HepG2 (cell line): ENCODE data around the gene TSPAN13. TPM values are rescaled to one million over a fixed set of nuclear protein-coding genes. Genes with fewer than 3 reads are reported as not detected.

Experiments used
- ATAC-seq: fragments of 200-7000 bp; cut with Tn5 transposase; 3 replicates; pipeline ENCODE4 v1.9.1; 2020; ENCODE audit warnings: mild to moderate bottlenecking, moderate library complexity
- BruUV-seq: library from RNA; stranded (reverse); fragments of 400-500 nt; replicated peaks from 2 replicates; lab custom pipeline; 2021; lab: Mats Ljungman, UMichigan
- CTCF ChIA-PET: fragments of 300-600 bp; formaldehyde crosslinking; extraction: SDS; loops from one replicate; lab custom pipeline; 2021; ENCODE audit warnings: low total read pairs, inconsistent platforms, low intra/inter-chr PET ratio; lab: Yijun Ruan, JAX
- POLR2A ChIA-PET: fragments of 350-600 bp; sonication (Branson Sonifier 250); formaldehyde crosslinking; loops from one replicate; lab custom pipeline; 2020; ENCODE audit warnings: antibody characterized with exemption, inconsistent platforms; lab: Yijun Ruan, JAX
- DNase-seq: peaks from one replicate; pipeline ENCODE4 v3.0.0-alpha.2; 2015; ENCODE audit warnings: low spot score
- FAIRE-seq: peaks from 3 replicates; lab custom pipeline; 2011; peaks lifted over from hg19 to GRCh38; lab: Jason Lieb, UNC
- H2AFZ ChIP-seq: one replicate; pipeline ENCODE4 v1.6.1; 2011; ENCODE audit warnings: low read length, inconsistent platforms
- H3K27ac ChIP-seq: fragments of 300-600 bp; 3 replicates; pipeline ENCODE4 v1.8.0; 2011; ENCODE audit warnings: mixed run types, mild to moderate bottlenecking, mixed read lengths, low read length, inconsistent platforms; ENCODE audit not compliant: insufficient read depth; ENCODE audit errors: extremely low read length
- H3K27me3 ChIP-seq, 2 experiments: fragments of 200-600 bp in 1 of 2; 2 replicates in 1 of 2; 3 replicates in 1 of 2; pipeline versions ENCODE4 v1.6.0 to v1.8.0; 2011; ENCODE audit warnings: low read length in 2 of 2, mild to moderate bottlenecking in 2 of 2, moderate library complexity in 2 of 2, inconsistent platforms in 1 of 2; ENCODE audit not compliant: insufficient read depth in 2 of 2, control insufficient read depth in 1 of 2
- H3K36me3 ChIP-seq, 2 experiments: fragments of 200-600 bp in 1 of 2; replicated peaks in 1 of 2; 2 replicates in 1 of 2; 3 replicates in 1 of 2; pipeline versions ENCODE4 v1.5.1 to v1.8.0; 2011; ENCODE audit warnings: low read length in 2 of 2, inconsistent platforms in 1 of 2; ENCODE audit not compliant: insufficient read depth in 2 of 2, control insufficient read depth in 1 of 2
- H3K4me1 ChIP-seq: 2 replicates; pipeline ENCODE4 v1.5.1; 2012; ENCODE audit warnings: low read length, inconsistent platforms; ENCODE audit not compliant: insufficient read depth
- H3K4me2 ChIP-seq: 2 replicates; pipeline ENCODE4 v1.6.0; 2011; ENCODE audit warnings: low read depth, low read length, inconsistent platforms
- H3K4me3 ChIP-seq, 3 experiments: fragments of 200-600 bp in 1 of 3; sonication (generic), shearing (Covaris generic) in 1 of 3; replicated peaks in 1 of 3; 2 replicates each; pipeline ENCODE4 v1.5.1; 2011 to 2016; ENCODE audit warnings: low read length in 3 of 3, inconsistent platforms in 2 of 3, low read depth in 2 of 3, mild to moderate bottlenecking in 2 of 3, control low read depth in 1 of 3, mixed read lengths in 1 of 3; ENCODE audit not compliant: insufficient read depth in 1 of 3
- H3K79me2 ChIP-seq: one replicate; pipeline ENCODE4 v1.6.1; 2011; ENCODE audit warnings: low read length, inconsistent platforms; ENCODE audit not compliant: insufficient read depth
- H3K9ac ChIP-seq: 2 replicates; pipeline ENCODE4 v1.6.0; 2011; ENCODE audit warnings: mild to moderate bottlenecking, low read depth, low read length, inconsistent platforms; ENCODE audit not compliant: insufficient read depth
- H3K9me3 ChIP-seq: 2 replicates; pipeline ENCODE4 v1.5.1; 2012; ENCODE audit warnings: mild to moderate bottlenecking, low read length
- H4K20me1 ChIP-seq: 2 replicates; pipeline ENCODE4 v1.6.0; 2011; ENCODE audit warnings: inconsistent platforms, mild to moderate bottlenecking, low read length, moderate library complexity; ENCODE audit not compliant: insufficient read depth
- FOXM1 ChIP-seq: sonication (generic); formaldehyde crosslinking; IDR thresholded peaks from 2 replicates; pipeline ENCODE4 v1.5.0; 2020; ENCODE audit warnings: missing genetic modification reagents
- REXO4 ChIP-seq: sonication (generic); formaldehyde crosslinking; IDR thresholded peaks from 2 replicates; pipeline ENCODE4 v1.8.0; 2022; ENCODE audit warnings: missing genetic modification reagents, mild to moderate bottlenecking, borderline replicate concordance
- RORA ChIP-seq: sonication (generic); formaldehyde crosslinking; IDR thresholded peaks from 2 replicates; pipeline ENCODE4 v1.5.0; 2020; ENCODE audit warnings: mild to moderate bottlenecking, missing genetic modification reagents, moderate library complexity
- SIX1 ChIP-seq: sonication (generic); formaldehyde crosslinking; IDR thresholded peaks from 2 replicates; pipeline ENCODE4 v1.4.0; 2020; ENCODE audit warnings: missing genetic modification reagents, borderline replicate concordance
- YEATS2 ChIP-seq: sonication (generic); formaldehyde crosslinking; IDR thresholded peaks from 2 replicates; pipeline ENCODE4 v1.4.0; 2020; ENCODE audit warnings: missing genetic modification reagents, borderline replicate concordance
- ZNF280B ChIP-seq: sonication (generic); formaldehyde crosslinking; IDR thresholded peaks from 2 replicates; pipeline ENCODE4 v1.5.0; 2020; ENCODE audit warnings: missing genetic modification reagents, mild to moderate bottlenecking, borderline replicate concordance
- ZNF652 ChIP-seq: IDR thresholded peaks from 2 replicates; pipeline ENCODE4 v1.6.1; 2016; ENCODE audit warnings: low read depth, borderline replicate concordance
- ZNF777 ChIP-seq: sonication (generic); formaldehyde crosslinking; IDR thresholded peaks from 2 replicates; pipeline ENCODE4 v1.4.0; 2020; ENCODE audit warnings: missing genetic modification reagents
- ZNF790 ChIP-seq: sonication (generic); formaldehyde crosslinking; IDR thresholded peaks from 2 replicates; pipeline ENCODE4 v1.8.0; 2022; ENCODE audit warnings: missing genetic modification reagents, mild to moderate bottlenecking, borderline replicate concordance
- in situ Hi-C: cut with HindIII; loops from 2 replicates; pipeline ENCODE4 v1.10.0; 2017; ENCODE audit warnings: low pct_unique_long_range_greater_than_20kb; ENCODE audit not compliant: extremely low pct_ligation_motif_present
- intact Hi-C: fragments of 100-400 bp; cut with micrococcal nuclease; formaldehyde crosslinking; loops from one replicate; pipeline ENCODE4 v1.10.0; 2022; ENCODE audit not compliant: unreplicated experiment
- polyA plus RNA-seq, 8 experiments: library from polyadenylated mRNA; depleted of rRNA in 3 of 8; stranded (reverse) in 7 of 8; unstranded in 1 of 8; fragments of >200 nt; fragmentation: Illumina TruSeq in 4 of 8; extraction: Trizol in 4 of 8; gene quantifications; 2 replicates each; pipeline versions ENCODE4 v1.2.1 to v1.2.3, GENCODE V29; 2011 to 2016; ENCODE audit warnings: low read depth in 4 of 8, missing spikeins in 1 of 8, mixed read lengths in 1 of 8; ENCODE audit not compliant: insufficient read depth in 1 of 8
- total RNA-seq, 5 experiments: library from RNA; depleted of rRNA; stranded (reverse); fragments of >200 nt; fragmentation: Illumina TruSeq; extraction: Trizol; gene quantifications; 2 replicates each; pipeline ENCODE4 v1.2.3, GENCODE V29; 2016; ENCODE audit warnings: low read depth in 1 of 5
- TF ChIP-seq, protein P1 (sequence below): sonication (generic); formaldehyde crosslinking; IDR thresholded peaks from 2 replicates; pipeline ENCODE4 v1.4.0; 2020; ENCODE audit warnings: missing genetic modification reagents
- TF ChIP-seq, protein P2 (sequence below): IDR thresholded peaks from 2 replicates; pipeline ENCODE4 v1.6.1; 2016

Gene TSPAN13
- total and polyA plus RNA-seq, 2 of the 13 experiments (the other 11 are each of a cell fraction or from before 2014, with no cell fraction given) = 5.8 to 6.2 TPM

DNA sequence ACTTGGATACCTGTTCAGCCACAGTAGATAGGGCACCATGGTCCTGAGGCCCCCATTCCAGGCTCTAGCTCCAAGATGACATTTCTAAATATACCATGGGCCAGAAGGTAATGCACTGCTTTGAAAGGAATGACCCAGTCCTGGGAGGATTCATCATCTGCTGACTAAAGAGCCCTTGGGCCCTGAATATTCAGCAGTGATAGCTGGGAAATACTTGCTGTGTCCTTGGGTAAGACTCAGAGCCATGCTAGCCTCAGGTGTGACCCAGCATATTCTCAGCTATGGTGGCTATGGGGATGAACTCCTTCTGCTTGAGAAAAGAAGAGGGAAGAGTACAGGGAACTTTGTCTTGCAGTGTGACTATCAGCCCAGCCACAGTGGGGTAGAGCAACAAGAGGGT lies 72.5 kb downstream of the TSPAN13 start:
- Histone ChIP-seq H4K20me1 (no peaks in the 10 kb centered on the region), H3K4me2 (no peak overlapping the region), H2AFZ (no peak overlapping the region), H3K4me3 (no peak overlapping the region), H3K9ac (no peak overlapping the region), H3K4me1 (peaks cover 7% of the 10 kb centered on the region; the same call in 1 of the 2 replicates)
- ChIA-PET POLR2A (no interaction called here), CTCF (no interaction called here)
- TF ChIP-seq YEATS2 (no peak), RORA (no peak), ZNF790 (CRISPR knock-in tag) (no peak), ZNF280B (CRISPR knock-in tag) (no peak), ZNF652 (no peak), FOXM1 (CRISPR knock-in tag) (no peak), SIX1 (CRISPR knock-in tag) (no peak), ZNF777 (CRISPR knock-in tag) (no peak), REXO4 (CRISPR knock-in tag) (no peak)
- TF ChIP-seq, protein P1, sequence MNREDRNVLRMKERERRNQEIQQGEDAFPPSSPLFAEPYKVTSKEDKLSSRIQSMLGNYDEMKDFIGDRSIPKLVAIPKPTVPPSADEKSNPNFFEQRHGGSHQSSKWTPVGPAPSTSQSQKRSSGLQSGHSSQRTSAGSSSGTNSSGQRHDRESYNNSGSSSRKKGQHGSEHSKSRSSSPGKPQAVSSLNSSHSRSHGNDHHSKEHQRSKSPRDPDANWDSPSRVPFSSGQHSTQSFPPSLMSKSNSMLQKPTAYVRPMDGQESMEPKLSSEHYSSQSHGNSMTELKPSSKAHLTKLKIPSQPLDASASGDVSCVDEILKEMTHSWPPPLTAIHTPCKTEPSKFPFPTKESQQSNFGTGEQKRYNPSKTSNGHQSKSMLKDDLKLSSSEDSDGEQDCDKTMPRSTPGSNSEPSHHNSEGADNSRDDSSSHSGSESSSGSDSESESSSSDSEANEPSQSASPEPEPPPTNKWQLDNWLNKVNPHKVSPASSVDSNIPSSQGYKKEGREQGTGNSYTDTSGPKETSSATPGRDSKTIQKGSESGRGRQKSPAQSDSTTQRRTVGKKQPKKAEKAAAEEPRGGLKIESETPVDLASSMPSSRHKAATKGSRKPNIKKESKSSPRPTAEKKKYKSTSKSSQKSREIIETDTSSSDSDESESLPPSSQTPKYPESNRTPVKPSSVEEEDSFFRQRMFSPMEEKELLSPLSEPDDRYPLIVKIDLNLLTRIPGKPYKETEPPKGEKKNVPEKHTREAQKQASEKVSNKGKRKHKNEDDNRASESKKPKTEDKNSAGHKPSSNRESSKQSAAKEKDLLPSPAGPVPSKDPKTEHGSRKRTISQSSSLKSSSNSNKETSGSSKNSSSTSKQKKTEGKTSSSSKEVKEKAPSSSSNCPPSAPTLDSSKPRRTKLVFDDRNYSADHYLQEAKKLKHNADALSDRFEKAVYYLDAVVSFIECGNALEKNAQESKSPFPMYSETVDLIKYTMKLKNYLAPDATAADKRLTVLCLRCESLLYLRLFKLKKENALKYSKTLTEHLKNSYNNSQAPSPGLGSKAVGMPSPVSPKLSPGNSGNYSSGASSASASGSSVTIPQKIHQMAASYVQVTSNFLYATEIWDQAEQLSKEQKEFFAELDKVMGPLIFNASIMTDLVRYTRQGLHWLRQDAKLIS (CRISPR knock-in tag) = no peak
- TF ChIP-seq, protein P2, sequence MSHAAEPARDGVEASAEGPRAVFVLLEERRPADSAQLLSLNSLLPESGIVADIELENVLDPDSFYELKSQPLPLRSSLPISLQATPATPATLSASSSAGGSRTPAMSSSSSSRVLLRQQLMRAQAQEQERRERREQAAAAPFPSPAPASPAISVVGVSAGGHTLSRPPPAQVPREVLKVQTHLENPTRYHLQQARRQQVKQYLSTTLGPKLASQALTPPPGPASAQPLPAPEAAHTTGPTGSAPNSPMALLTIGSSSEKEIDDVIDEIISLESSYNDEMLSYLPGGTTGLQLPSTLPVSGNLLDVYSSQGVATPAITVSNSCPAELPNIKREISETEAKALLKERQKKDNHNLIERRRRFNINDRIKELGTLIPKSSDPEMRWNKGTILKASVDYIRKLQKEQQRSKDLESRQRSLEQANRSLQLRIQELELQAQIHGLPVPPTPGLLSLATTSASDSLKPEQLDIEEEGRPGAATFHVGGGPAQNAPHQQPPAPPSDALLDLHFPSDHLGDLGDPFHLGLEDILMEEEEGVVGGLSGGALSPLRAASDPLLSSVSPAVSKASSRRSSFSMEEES = no peak
- TF ChIP-seq, all 625 proteins: peak for 0
- no peak for DNase-seq
- Histone ChIP-seq H3K79me2 (no peaks in the 10 kb centered on the region), H3K27ac (no peak overlapping the region), H3K27me3 (no peaks in the 10 kb centered on the region; a peak in 1 of 5 replicates), H3K36me3 (no peaks in the 10 kb centered on the region), H3K9me3 (no peaks in the 10 kb centered on the region)
- intact Hi-C loops (no loop called here), in situ Hi-C loops (no loop called here)
- FAIRE-seq = no peak
- no TSS peak for BruUV-seq
- ATAC-seq = no peak
